Lung (tissue), 16 donors: ENCODE results near the gene BAG2. TPM values are rescaled to one million over a fixed set of nuclear protein-coding genes. Genes with fewer than 3 reads are reported as not detected.

Experiments used
- ATAC-seq: fragments of 200-7000 bp; cut with Tn5 transposase; one replicate; pipeline ENCODE4 v1.9.1; 2020; ENCODE audit warnings: moderate number of reproducible peaks; ENCODE audit not compliant: insufficient read depth, low FRiP score
- DNase-seq, 3 donors: peaks; one replicate each; pipeline ENCODE4 v3.0.0-alpha.2; 2013 to 2017
- H3K27ac ChIP-seq, 2 donors: one replicate each; pipeline ENCODE4 v1.5.1; 2013; ENCODE audit warnings: mild to moderate bottlenecking in 2 of 2, moderate library complexity in 2 of 2, control low read depth in 1 of 2, inconsistent platforms in 1 of 2, low read depth in 1 of 2, low read length in 1 of 2
- H3K27me3 ChIP-seq, 3 donors: one replicate each; pipeline ENCODE4 v1.5.1; 2013; ENCODE audit warnings: low read length in 2 of 3; ENCODE audit not compliant: control insufficient read depth in 3 of 3, insufficient read depth in 3 of 3
- H3K36me3 ChIP-seq, 4 donors: one replicate each; pipeline ENCODE4 v1.5.1; 2013; ENCODE audit warnings: low read length in 4 of 4, mild to moderate bottlenecking in 1 of 4, moderate library complexity in 1 of 4; ENCODE audit not compliant: control insufficient read depth in 4 of 4, insufficient read depth in 4 of 4
- H3K4me1 ChIP-seq, 5 donors: one replicate each; pipeline ENCODE4 v1.5.1; 2013; ENCODE audit warnings: low read length in 5 of 5, mild to moderate bottlenecking in 2 of 5, moderate library complexity in 1 of 5; ENCODE audit not compliant: control insufficient read depth in 5 of 5, insufficient read depth in 5 of 5
- H3K4me3 ChIP-seq: one replicate; pipeline ENCODE4 v1.5.1; 2013; ENCODE audit warnings: mild to moderate bottlenecking, control low read depth, moderate library complexity
- H3K9ac ChIP-seq, 2 donors: one replicate each; pipeline ENCODE4 v1.5.1; 2013; ENCODE audit warnings: low read length in 2 of 2, control low read depth in 1 of 2; ENCODE audit not compliant: insufficient read depth in 1 of 2
- H3K9me3 ChIP-seq, 4 donors: one replicate each; pipeline ENCODE4 v1.5.1; 2013; ENCODE audit warnings: low read length in 3 of 4, mild to moderate bottlenecking in 1 of 4, moderate library complexity in 1 of 4; ENCODE audit not compliant: control insufficient read depth in 4 of 4, insufficient read depth in 3 of 4
- WGBS, 2 donors: extraction: QIAGEN DNeasy Blood & Tissue Kit; methylation state at CpG; one replicate each; pipeline ENCODE4 v1.1.7; 2013; 5-methylcytosine and 5-hydroxymethylcytosine counted together
- long read RNA-seq, 5 donors: transcript quantifications; one replicate each; lab custom pipeline, GENCODE V29; 2026
- polyA plus RNA-seq, 2 donors: library from polyadenylated mRNA; stranded (reverse); fragments of 200-250 nt; gene quantifications; one replicate each; pipeline ENCODE4 v1.2.1, GENCODE V29; 2013
- total RNA-seq, 2 donors: library from RNA; depleted of rRNA in 1 of 2; stranded (reverse); fragments of >200 nt in 1 of 2; gene quantifications; one replicate each; pipeline ENCODE4 v1.2.1, GENCODE V29; 2014 to 2021
- TF ChIP-seq, protein P1 (sequence below): IDR thresholded peaks from 2 replicates; pipeline ENCODE4 v1.5.1; 2012; ENCODE audit warnings: mild to moderate bottlenecking; ENCODE audit errors: control extremely low read depth, extremely low read depth
- donor health status: control.
- donor health status: control.
- donor health status: Bipolar disorder and iron deficiency.
- donor health status: healthy.
- donor health status: DM: yes; HTN: yes; CAD: no.

BAG2 gene
- total RNA-seq (1 to 10 TPM; 6.9 to 8.0 TPM), polyA plus RNA-seq (1 to 10 TPM; 2.4 to 2.6 TPM)
- long read RNA-seq, donor 1, full-length matches to known transcripts = 20 of 20 reads
- long read RNA-seq, donor 1, partial matches to known transcripts = 0 of 20 reads
- long read RNA-seq, donor 1, other reads (novel, unspliced or antisense) = 0 of 20 reads
- long read RNA-seq, donor 2, full-length matches to known transcripts = 6 of 6 reads
- long read RNA-seq, donor 2, partial matches to known transcripts = 0 of 6 reads
- long read RNA-seq, donor 2, other reads (novel, unspliced or antisense) = 0 of 6 reads
- long read RNA-seq, donor 3, full-length matches to known transcripts = 8 of 8 reads
- long read RNA-seq, donor 3, partial matches to known transcripts = 0 of 8 reads
- long read RNA-seq, donor 3, other reads (novel, unspliced or antisense) = 0 of 8 reads
- long read RNA-seq, donor 4, full-length matches to known transcripts = 7 of 13 reads
- long read RNA-seq, donor 4, partial matches to known transcripts = 6 of 13 reads
- long read RNA-seq, donor 4, other reads (novel, unspliced or antisense) = 0 of 13 reads
- long read RNA-seq, donor 5, full-length matches to known transcripts = 17 of 32 reads
- long read RNA-seq, donor 5, partial matches to known transcripts = 9 of 32 reads
- long read RNA-seq, donor 5, other reads (novel, unspliced or antisense) = 6 of 32 reads

DNA sequence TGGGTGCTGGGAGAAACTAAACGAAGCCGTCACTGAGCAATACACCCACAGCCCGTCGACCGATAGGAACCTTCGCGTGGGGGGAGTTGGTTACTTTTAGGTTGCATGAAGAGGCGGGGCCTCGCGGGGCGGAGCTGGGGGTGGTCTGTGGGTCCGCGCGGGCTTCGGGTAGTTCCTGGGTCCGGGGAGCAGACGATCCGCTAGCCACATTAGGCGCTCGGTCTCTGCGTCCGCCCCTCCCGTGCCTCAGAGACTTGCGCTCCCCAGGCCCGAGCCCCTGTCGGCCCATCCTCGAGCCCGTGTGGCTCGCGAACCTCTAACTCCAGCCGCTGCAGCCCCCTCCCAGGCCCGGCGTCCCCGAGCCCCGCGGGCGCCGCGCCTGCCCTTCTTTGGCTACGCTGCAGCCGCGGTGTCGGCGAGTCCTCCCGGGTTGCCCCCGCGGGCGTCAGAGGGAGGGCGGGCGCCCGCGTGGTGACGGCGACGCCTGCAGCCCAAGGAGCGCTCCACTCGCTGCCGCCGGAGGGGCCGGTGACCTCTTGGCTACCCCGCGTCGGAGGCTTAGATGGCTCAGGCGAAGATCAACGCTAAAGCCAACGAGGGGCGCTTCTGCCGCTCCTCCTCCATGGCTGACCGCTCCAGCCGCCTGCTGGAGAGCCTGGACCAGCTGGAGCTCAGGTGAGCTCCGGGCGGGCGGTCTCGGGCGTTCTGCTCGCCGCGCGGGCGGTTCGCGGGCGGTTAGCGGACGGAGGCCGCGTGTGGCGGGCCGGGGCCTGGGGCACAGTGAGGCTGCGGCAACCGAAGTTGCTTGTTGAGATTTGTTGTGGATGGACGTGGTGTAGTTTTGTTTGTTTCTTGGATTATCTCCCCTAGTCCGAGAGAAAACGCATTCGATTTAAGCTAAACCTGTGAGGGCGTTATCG lies at the start of gene BAG2:
Gene BAG2 (plus strand): TSS at position 191 of the 920 bp plus-strand sequence. CDS start 372 bp downstream, at position 563.
- H3K9ac ChIP-seq = peak within 1 kb of the TSS; percentile 66 to 91
- TF ChIP-seq, protein P1, sequence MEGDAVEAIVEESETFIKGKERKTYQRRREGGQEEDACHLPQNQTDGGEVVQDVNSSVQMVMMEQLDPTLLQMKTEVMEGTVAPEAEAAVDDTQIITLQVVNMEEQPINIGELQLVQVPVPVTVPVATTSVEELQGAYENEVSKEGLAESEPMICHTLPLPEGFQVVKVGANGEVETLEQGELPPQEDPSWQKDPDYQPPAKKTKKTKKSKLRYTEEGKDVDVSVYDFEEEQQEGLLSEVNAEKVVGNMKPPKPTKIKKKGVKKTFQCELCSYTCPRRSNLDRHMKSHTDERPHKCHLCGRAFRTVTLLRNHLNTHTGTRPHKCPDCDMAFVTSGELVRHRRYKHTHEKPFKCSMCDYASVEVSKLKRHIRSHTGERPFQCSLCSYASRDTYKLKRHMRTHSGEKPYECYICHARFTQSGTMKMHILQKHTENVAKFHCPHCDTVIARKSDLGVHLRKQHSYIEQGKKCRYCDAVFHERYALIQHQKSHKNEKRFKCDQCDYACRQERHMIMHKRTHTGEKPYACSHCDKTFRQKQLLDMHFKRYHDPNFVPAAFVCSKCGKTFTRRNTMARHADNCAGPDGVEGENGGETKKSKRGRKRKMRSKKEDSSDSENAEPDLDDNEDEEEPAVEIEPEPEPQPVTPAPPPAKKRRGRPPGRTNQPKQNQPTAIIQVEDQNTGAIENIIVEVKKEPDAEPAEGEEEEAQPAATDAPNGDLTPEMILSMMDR = no peak
- H3K4me1 ChIP-seq = peaks cover 0 to 19% (median 8%) of the 10 kb centered on the region in 5 donors
- WGBS, 2 donors = 0 to 1% methylated on average over 79 to 97 of the region's 97 CpGs
- H3K4me3 ChIP-seq = peak within 1 kb of the TSS; percentile 71
- H3K27me3 ChIP-seq = no peaks in the 10 kb centered on the region
- H3K9me3 ChIP-seq = no peaks in the 10 kb centered on the region
- peak within 1 kb of the TSS; percentile 88 to 96 for H3K27ac ChIP-seq
- ATAC-seq (peak; percentile 91), DNase-seq (peak; percentile 86 to 89 (median 88))
- H3K36me3 ChIP-seq = peaks cover 0 to 6% (median 4%) of the 10 kb centered on the region in 4 donors

DNA sequence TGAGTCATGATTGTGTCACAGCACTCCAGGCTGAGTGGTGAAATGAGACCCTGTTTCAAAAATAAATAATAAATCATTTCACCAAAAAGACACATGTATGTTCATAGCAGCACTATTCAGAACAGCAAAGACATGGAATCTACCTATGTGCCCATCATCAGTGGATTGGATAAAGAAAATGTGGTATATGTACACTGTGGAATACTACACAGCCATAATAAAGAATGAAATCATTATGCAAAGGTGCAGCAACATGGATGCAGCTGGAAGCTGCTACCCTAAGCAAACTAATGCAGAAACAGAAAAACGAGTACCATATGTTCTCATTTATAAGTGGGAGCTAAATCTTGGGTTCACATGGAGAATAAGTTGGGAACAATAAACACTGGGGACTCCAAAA lies 49.0 kb upstream of the BAG2 start:
- DNase-seq (no peak), ATAC-seq (no peak)
- no peaks in the 10 kb centered on the region for H3K27me3 ChIP-seq
- H3K9me3 ChIP-seq = peaks cover 0 to 2% (median under 1%) of the 10 kb centered on the region in 4 donors
- H3K9ac ChIP-seq = no peak overlapping the region
- peaks cover 0 to 2% (median 0%) of the 10 kb centered on the region in 5 donors for H3K4me1 ChIP-seq
- H3K4me3 ChIP-seq = no peak overlapping the region
- H3K36me3 ChIP-seq = peaks cover 0 to 6% (median 2%) of the 10 kb centered on the region in 4 donors
- WGBS, 2 donors = 97% methylated on average over 1 of the region's 1 CpG
- TF ChIP-seq, protein P1 = no peak
- H3K27ac ChIP-seq = no peak overlapping the region

DNA sequence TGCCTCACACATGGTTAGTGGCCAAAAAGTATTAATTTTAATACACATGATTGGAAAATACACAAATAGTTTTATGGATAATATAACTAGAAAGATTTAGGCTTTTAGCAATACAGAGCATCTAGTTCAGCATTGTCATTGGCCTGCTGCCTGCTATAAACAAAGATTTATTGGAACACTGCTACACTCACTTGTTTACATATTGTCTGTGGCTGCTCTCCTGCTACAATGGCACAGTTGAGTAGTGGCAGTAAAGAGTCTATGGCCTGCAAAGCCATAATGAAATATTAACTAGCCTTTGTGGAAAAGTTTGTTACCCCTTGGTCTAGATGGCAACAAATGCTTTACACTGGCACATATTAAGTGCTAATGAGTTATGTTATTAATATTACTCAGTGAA lies 44.4 kb upstream of the BAG2 start:
- Histone ChIP-seq H3K27me3 (no peaks in the 10 kb centered on the region), H3K9ac (no peak overlapping the region), H3K9me3 (peaks cover 0 to 2% (median under 1%) of the 10 kb centered on the region in 4 donors), H3K36me3 (peaks cover 0 to 5% (median under 1%) of the 10 kb centered on the region in 4 donors), H3K27ac (no peak overlapping the region), H3K4me1 (peaks cover 0 to 5% (median 0%) of the 10 kb centered on the region in 5 donors), H3K4me3 (no peak overlapping the region)
- TF ChIP-seq, protein P1 = no peak
- DNase-seq (peak in 1 of 3 donors; percentile 5), ATAC-seq (no peak)
